Measurements from ENCODE around the gene EN2. TPM values are rescaled to one million over a fixed set of nuclear protein-coding genes. Genes with fewer than 3 reads are reported as not detected.

EN2 gene
- polyA plus RNA-seq, 1 experiment = not detected

DNA sequence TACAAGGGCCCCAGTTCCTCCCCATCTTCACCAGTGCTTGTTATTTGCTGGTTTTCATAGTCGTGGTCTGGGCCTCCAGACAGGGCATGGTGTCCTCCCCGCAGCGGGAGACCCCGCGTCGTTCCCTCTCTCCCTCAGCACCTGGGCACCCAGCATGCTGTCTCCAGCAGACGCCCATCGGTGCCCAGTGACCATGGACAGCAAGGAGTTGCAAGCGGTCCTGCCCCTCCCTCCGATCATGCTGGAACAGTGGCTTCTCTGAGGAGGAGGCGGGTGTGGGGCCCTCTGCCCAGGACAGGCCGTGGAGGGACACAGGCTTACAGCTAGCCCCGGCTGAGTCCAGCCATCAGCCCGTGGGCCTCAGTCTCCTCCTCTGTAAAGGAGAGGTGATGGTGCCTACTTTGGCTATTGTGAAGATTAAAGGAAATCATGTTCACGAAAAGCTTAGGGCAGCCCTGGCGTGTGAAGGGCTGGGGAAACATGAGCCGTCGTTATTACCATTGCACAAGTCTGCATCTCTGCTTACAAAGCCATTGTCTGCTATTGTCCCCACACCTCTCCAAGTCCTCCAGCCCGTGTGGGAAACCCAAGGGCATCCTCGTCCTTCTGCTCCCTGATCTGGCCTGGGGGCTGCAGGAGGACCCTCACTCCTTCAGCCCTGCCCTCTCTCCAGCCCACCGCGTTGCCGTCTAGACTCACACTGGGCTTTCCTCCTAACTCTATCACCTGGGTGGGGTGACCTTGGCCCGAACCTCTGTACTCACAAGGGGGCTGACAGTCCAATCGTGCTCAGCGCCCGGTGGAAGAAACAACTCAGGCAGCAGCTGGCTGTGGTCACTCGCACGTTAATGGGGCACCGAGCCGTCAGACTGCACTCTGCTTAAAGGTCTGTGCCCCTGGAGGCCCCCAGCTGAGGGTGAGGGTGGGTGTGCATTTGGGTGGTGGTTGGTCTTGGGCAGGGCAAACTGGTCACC, 29.9 kb downstream of the EN2 start:
- peaks cover 9% of the 10 kb centered on the region; the same call in 1 of the 2 replicates for H3K9me3 ChIP-seq (ENCODE audit: control insufficient read depth, insufficient read depth, low read length)
- H3K27me3 ChIP-seq (ENCODE audit: control insufficient read depth, insufficient read depth, low read length) = peaks cover 15% of the 10 kb centered on the region
- ChIA-PET CTCF (no interaction called here), POLR2A (no interaction called here)
- no peak overlapping the region for H3K27ac ChIP-seq (ENCODE audit: low read depth, low read length)
- no peak for DNase-seq (ENCODE audit: low read depth, low spot score)
- TF ChIP-seq, protein P1, sequence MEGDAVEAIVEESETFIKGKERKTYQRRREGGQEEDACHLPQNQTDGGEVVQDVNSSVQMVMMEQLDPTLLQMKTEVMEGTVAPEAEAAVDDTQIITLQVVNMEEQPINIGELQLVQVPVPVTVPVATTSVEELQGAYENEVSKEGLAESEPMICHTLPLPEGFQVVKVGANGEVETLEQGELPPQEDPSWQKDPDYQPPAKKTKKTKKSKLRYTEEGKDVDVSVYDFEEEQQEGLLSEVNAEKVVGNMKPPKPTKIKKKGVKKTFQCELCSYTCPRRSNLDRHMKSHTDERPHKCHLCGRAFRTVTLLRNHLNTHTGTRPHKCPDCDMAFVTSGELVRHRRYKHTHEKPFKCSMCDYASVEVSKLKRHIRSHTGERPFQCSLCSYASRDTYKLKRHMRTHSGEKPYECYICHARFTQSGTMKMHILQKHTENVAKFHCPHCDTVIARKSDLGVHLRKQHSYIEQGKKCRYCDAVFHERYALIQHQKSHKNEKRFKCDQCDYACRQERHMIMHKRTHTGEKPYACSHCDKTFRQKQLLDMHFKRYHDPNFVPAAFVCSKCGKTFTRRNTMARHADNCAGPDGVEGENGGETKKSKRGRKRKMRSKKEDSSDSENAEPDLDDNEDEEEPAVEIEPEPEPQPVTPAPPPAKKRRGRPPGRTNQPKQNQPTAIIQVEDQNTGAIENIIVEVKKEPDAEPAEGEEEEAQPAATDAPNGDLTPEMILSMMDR (IDR thresholded peaks at IDR 0.05; ENCODE audit: low read depth, low read length) = no peak
- H3K4me3 ChIP-seq (ENCODE audit: low read depth, low read length) = no peak overlapping the region

DNA sequence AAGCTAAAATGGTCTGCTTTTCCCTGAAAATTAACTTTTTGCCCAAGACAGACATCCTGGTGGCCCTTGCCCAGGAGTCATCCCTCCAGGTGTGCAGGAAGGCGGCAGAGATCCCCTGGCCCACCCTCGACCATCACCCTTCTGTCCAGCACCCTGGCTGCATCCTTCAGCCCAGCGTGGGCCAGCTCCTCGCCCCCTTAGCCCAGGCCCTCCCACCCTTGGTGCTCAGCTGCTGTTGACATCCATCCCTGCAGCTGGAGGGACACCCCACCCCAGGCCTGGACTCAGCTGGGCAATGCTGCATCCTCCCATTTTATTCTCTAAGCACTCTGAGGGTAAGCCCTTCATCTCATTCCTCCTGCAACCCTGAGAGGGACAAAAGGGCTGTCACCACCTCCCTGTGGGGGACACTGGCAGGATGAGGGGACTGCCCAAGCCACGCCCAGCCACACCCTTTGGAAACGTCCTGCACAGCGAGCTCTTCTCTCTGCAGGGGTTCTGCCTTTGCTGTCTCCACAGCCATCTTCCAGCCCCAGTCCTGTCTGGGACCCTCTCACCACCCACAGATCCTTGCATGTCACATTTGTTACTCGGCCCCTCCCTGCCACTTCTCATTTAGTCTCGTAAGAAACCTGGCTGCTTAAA, 30.7 kb downstream of the EN2 start:
- peaks cover 15% of the 10 kb centered on the region for H3K27me3 ChIP-seq (ENCODE audit: control insufficient read depth, insufficient read depth, low read length)

DNA sequence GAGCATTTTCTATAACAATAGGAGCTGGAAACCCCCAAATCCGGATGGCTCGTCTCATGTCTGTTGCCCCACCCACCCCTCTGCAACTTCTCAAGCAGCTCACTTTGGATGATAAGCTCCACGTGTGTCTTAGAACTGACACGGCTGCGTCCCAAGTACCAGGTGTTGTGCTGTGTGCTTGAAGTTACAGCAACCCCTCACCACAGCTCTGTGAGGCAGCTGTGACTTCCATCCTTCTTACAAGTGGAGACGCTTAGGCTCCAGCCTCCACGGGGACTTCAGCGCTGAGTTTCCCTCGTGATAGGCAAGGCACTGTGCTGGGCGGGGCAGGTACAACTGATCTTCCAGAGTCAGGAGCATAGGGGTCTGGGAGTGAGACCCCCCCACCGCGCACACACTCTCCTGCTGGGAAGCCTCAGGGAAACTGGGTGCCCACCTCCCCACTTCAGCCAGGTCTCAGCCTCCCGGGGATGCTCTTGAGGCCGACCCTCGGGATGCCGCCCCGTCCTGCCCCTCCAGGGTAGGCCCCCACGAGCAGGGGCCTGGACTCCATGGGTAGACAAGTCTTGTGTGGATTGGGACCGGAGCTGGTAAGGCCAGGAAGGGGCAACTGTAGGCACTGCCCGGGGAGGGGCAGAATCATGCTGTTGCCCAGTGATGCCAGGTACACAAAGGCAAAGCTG, 31.4 kb downstream of the EN2 start:
- Histone ChIP-seq H3K9me3 (ENCODE audit: control insufficient read depth, insufficient read depth, low read length) (peaks cover 9% of the 10 kb centered on the region; the same call in 1 of the 2 replicates), H3K27me3 (ENCODE audit: control insufficient read depth, insufficient read depth, low read length) (peaks cover 13% of the 10 kb centered on the region), H3K4me3 (ENCODE audit: low read depth, low read length) (no peak overlapping the region), H3K27ac (ENCODE audit: low read depth, low read length) (no peak overlapping the region)
- ChIA-PET CTCF (no interaction called here), POLR2A (no interaction called here)
- TF ChIP-seq, protein P1 (IDR thresholded peaks at IDR 0.05; ENCODE audit: low read depth, low read length) = no peak
- no peak for DNase-seq (ENCODE audit: low read depth, low spot score)

More for the DNA sequence above, 30.7 kb downstream of the EN2 start:
- Histone ChIP-seq H3K4me3 (ENCODE audit: low read depth, low read length) (no peak overlapping the region), H3K27ac (ENCODE audit: low read depth, low read length) (no peak overlapping the region), H3K9me3 (ENCODE audit: control insufficient read depth, insufficient read depth, low read length) (peaks cover 9% of the 10 kb centered on the region; the same call in 1 of the 2 replicates)
- ChIA-PET POLR2A (no interaction called here), CTCF (no interaction called here)
- no peak for DNase-seq (ENCODE audit: low read depth, low spot score)
- TF ChIP-seq, protein P1 (IDR thresholded peaks at IDR 0.05; ENCODE audit: low read depth, low read length) = no peak

DNA sequence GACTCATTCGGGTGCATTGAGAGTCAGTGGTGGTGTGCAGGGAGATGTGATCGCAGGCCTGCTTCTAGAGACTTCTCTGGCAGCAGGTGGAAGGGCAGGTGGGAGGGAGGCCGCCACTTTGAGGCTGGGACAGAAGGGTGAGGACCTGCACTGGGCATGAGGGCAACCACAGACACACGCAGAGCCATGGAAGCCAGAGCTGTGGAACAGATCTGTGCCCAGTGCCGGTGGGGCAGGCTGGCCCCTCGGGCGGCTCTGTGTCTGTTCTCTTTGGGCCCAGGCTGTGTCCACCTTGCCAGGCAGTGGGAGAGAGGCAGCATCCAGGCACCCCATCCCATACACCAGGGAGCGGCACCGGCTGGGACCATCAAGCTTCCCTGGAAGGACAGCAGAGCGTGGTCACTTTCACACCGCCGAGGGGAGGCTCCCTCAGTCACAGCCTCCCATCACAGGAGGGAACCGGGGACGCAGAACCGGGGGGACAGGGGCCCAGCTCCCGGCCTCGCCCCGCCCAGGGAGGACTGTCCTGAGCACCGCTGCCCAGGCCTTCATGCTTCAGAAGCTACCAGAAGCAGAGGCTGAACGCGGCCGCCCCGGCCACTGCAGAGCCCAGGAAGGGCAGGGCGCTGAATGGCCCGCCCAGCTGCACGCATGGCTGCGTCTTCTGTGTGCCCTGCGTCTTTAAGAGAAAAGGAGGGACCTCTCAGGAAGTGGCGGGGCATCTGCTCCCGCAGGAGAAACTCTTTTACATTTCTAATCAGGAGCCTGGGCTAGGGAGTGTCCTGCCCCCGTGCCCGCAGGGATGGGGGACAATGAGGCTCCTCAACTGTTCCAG, 32.1 kb downstream of the EN2 start:
- Histone ChIP-seq H3K27ac (ENCODE audit: low read depth, low read length) (no peak overlapping the region), H3K9me3 (ENCODE audit: control insufficient read depth, insufficient read depth, low read length) (peaks cover 9% of the 10 kb centered on the region; the same call in 1 of the 2 replicates), H3K4me3 (ENCODE audit: low read depth, low read length) (no peak overlapping the region), H3K27me3 (ENCODE audit: control insufficient read depth, insufficient read depth, low read length) (peaks cover 13% of the 10 kb centered on the region)
- CTCF ChIA-PET = no interaction called here
- DNase-seq (ENCODE audit: low read depth, low spot score) = no peak
- TF ChIP-seq, protein P1 (IDR thresholded peaks at IDR 0.05; ENCODE audit: low read depth, low read length) = no peak
- POLR2A ChIA-PET = no interaction called here

All from AG04450 (cell line).